Anterior cingulate cortex (tissue), 58 donors: Measurements from ENCODE around the gene SHANK1.
"Not testable (repeated sequence)": the region's sequence is repeated elsewhere in the genome, so short reads cannot be mapped to it uniquely, and the experiment has no call there.

Source experiments
- DNase-seq, 58 donors: peaks; one replicate each; lab custom pipeline; 2025; lab: John Stamatoyannopoulos, UW

SHANK1 gene

GRCh38 chr19:50719566-50719965 is at the start of gene SHANK1:
Gene SHANK1, minus strand, starts transcription at chr19:50719802. Its CDS starts 2,883 bp downstream, at chr19:50716919.
- DNase-seq = peak in 13 of 58 donors; percentile 6 to 41 (median 22)

DNA sequence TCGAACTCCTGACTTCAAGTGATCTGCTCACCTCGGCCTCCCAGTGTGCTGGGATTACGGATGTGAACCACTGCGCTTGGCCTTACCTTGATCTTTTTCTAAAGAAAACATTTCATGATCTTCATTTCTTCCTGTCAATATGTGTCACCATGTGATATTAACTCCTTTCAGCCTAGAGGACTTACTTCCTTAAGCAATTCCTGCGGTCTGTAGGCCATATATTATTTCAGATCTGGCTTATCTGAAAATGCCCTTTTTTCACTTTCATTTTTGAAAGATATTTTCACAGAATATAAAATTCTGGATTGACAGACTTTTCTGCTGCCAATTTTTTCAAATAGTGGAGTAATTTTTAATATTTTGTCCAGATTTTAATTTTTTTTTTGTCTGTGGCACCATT is 48.7 kb upstream of the SHANK1 start:
- DNase-seq = no peak

GRCh38 chr19:50767263-50767662 is 47.7 kb upstream of the SHANK1 start:
- not testable (repeated sequence) for DNase-seq

GRCh38 chr19:50766746-50767145 is 47.1 kb upstream of the SHANK1 start:
- DNase-seq = not testable (repeated sequence)

DNA sequence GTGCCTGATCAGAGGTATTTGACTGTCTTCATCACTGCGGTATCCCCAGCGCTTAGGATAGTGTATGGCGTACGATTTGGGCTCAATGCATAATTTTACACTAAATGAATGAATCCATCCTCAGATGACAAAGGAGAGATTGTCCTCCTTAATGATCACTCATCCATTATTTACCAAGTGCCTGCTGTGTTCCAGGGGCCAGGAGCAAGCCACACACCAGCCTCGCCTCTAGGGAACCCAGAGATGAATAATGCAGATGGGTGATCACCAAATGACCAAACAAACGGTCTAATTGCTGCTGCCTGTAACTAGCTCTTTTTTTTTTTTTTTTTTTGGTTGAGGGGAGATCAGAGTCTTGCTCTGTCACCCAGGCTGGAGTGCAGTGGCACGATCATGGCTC is 44.8 kb upstream of the SHANK1 start:
- DNase-seq = no peak

DNA sequence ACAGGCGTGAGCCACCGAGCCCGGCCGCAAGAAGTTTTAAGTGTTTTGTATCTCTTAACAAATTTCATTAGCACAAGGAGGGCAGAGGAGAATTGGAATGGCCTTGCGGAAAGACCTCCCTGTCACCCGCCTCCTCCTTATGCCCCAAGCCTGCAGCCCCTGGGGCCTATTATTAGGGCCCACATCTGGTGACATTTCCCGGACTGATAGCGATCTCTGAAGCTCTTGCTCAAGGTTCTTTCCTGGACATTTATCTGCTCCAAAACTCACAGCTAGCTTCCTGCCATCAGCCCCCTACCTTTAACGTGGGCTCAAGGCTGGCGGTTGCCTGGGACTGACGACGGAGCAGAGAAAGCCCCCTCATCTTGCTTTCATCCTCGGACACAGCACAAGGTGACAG is 43.9 kb upstream of the SHANK1 start:
- DNase-seq = not testable (repeated sequence)

DNA sequence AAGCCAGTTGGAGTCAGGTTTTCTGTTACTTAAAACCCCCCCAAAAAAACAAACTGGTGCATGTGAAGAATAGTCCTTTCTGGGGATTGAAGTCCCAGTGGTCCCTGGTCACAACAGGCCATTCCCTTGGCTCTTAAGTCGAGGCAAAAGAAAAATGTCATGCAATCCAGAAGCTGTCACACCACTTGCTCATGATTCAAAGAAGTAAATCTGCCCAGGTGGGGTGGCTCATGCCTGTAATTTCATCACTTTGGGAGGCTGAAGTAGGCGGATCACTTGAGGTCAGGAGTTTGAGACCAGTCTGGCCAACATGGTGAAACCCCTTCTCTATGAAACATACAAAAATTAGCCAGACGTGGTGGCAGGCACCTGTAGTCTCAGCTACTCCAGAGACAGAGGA is 41.9 kb upstream of the SHANK1 start:
- DNase-seq = not testable (repeated sequence)

DNA sequence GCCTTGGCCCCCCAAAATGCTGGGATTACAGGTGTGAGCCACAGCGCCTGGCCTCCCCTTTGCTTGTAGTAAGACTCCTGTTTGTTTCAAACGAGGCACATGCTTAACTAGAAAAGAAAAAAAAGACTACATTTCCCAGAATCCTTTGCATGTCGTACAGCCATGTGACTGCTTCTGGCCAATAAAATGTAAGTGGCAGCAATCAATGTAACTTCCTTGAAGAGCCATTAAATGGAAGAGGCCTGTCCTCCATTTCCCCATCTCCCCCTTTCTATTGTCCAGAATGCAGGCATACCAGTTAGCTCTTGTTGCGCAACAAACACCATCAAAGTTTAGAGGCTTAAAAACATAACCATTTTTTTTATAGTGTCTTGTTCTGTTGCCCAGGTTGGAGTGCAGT is 40.3 kb upstream of the SHANK1 start:
- no peak for DNase-seq

DNA sequence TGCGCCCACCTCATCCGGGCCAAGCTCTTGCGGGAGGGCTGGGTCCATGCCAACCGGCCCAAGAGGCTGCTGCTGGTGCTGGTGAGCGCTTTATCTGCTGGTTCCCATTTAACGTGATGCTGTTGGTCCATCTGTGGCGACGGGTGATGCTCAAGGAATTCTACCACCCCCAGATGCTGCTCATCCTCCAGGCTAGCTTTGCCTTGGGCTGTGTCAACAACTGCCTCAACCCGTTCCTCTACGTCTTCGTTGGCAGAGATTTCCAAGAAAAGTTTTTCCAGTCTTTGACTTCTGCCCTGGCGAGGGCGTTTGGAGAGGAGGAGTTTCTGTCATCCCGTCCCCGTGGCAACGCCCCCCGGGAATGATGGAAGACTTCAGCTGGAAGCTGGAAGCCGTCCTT is 39.5 kb upstream of the SHANK1 start:
- not testable (repeated sequence) for DNase-seq

GRCh38 chr19:50757624-50758023 is 38.0 kb upstream of the SHANK1 start:
- DNase-seq = not testable (repeated sequence)

GRCh38 chr19:50756244-50756643 is 36.6 kb upstream of the SHANK1 start:
- DNase-seq = not testable (repeated sequence)

- no peak for DNase-seq
Observed at GRCh38 chr19:50753879-50754278, 34.3 kb upstream of the SHANK1 start.

- DNase-seq = no peak
Observed at GRCh38 chr19:50750010-50750409, 30.4 kb upstream of the SHANK1 start.

DNA sequence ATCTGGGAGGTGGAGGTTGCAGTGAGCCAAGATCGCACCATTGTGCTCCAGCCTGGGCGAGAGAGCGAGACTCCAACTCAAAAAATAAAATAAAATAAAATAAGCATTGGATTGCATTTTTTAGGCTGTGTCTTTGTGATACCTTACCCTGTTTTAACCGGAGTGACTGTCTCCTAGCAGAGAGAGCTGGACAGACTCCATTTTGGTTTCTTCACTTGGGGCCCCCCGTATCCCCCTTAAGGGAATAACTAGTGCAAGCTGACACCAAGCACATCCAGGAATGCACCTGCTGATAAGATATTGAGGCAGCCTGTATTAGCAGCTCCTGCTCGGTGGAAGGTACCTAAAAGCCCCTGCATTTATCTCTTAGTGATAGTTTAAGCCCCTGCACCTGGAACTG is 29.9 kb upstream of the SHANK1 start:
- no peak for DNase-seq

- not testable (repeated sequence) for DNase-seq
Observed at GRCh38 chr19:50747141-50747540, 27.5 kb upstream of the SHANK1 start.

DNA sequence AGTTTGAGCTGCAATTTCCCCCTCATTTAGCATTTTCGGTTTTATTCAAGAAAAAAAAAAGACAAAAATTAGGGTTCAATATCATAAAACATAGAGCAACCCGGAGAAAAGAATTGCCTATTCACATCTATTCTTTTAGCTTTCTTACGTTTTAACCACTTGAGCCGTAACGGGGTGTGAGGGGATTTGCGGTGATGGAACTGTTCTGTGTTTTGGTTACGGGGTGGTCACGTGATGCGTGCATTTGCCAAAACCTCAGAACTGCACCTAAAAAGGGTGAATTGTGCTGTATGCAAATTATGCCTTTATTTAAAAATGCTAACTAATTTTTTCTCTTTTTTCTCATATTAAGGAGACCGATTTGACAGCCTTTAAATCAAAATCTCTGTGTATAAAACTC is 25.6 kb upstream of the SHANK1 start:
- DNase-seq = no peak

- DNase-seq = no peak
Observed at GRCh38 chr19:50743537-50743936, 23.9 kb upstream of the SHANK1 start.

GRCh38 chr19:50741179-50741933 is 21.8 kb upstream of the SHANK1 start:
- DNase-seq = no peak

DNA sequence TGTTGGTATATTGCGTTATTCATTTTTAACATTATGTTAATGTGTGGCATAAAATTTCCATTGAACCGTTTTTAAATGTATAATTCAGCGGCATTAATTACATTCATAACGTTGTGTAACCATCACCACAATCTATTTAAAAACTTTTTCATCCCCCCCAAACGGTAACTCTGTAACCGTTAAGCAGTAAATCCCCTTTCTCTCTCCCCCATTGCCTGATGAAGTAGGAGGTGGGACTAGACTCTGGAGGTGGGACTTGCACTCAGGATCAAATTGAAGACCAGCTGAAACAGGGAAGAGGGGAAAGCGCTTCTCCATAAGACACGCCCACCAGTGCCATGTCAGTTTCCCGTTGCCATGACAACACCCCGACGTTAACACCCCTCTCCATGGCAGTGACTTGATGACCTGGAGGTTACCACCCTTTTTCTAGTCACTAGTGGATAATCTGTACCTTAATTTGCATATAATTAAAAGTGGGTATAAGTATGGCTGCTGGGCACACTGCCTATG is 20.4 kb upstream of the SHANK1 start:
- DNase-seq = no peak

GRCh38 chr19:50739132-50739913 is 19.7 kb upstream of the SHANK1 start:
- no peak for DNase-seq

DNA sequence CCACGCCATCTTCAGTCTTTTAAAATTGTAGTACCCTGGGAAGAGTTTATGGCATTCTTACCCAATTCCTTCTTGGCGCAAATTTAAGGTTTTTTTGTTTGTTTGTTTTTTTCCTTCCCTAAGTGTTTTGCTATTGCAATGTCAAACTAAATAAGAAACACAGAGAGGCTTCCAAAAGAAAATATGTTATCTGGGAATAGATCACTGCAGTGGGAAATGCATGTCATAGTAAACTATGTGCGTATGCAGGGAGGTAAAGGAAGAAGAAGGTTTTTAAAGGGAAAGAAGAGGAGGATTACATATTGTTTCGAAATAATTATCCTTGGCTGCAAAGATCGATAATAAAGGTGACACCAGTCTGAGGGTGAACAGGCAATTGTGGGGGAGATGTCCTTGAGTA is 16.7 kb upstream of the SHANK1 start:
- no peak for DNase-seq

GRCh38 chr19:50735869-50736268 is 16.3 kb upstream of the SHANK1 start:
- no peak for DNase-seq
